ENCODE results near the gene MIB2. TPM values are rescaled to one million over a fixed set of nuclear protein-coding genes. Genes with fewer than 3 reads are reported as not detected.

MIB2 gene
- total RNA-seq, 1 donor from 2014 or later, result 144 TPM

DNA sequence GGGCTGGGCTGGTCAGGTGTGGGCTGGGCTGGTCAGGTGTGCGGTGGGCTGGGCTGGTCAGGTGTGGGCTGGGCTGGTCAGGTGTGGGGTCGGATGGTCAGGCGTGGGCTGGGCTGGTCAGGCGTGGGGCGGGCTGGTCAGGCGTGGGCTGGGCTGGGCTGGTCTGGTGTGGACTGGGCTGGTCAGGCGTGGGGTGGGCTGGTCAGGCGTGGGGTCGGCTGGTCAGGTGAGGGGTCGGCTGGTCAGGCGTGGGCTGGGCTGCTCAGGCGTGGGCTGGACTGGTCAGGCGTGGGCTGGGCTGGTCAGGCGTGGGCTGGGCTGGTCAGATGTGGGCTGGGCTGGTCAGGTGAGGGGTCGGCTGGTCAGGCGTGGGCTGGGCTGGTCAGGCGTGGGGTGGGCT lies 9.6 kb upstream of the MIB2 start:
- no peaks in the 10 kb centered on the region for H3K36me3 Mint-ChIP-seq (ENCODE audit: insufficient read depth)

DNA sequence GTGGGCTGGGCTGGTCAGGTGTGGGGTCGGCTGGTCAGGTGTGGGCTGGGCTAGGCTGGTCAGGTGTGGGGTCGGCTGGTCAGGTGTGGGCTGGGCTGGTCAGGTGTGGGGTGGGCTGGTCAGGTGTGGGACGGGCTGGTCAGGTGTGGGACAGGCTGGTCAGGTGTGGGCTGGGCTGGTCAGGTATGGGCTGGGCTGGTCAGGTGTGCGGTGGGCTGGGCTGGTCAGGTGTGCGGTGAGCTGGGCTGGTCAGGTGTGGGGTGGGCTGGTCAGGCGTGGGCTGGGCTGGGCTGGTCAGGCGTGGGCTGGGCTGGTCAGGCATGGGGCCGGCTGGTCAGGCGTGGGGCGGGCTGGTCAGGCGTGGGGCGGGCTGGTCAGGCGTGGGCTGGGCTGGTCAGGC lies 9.1 kb upstream of the MIB2 start:
- Mint-ChIP-seq H3K36me3 (ENCODE audit: insufficient read depth) (no peaks in the 10 kb centered on the region), H3K27me3 (peaks cover 27% of the 10 kb centered on the region), H3K4me3 (ENCODE audit: low read depth) (no peak overlapping the region), H3K9me3 (ENCODE audit: low read depth) (no peaks in the 10 kb centered on the region), H3K4me1 (ENCODE audit: low read depth) (no peaks in the 10 kb centered on the region), H3K27ac (no peak overlapping the region)
- DNase-seq (ENCODE audit: low spot score, unreplicated experiment), result no peak
- TF ChIP-seq, protein P1, sequence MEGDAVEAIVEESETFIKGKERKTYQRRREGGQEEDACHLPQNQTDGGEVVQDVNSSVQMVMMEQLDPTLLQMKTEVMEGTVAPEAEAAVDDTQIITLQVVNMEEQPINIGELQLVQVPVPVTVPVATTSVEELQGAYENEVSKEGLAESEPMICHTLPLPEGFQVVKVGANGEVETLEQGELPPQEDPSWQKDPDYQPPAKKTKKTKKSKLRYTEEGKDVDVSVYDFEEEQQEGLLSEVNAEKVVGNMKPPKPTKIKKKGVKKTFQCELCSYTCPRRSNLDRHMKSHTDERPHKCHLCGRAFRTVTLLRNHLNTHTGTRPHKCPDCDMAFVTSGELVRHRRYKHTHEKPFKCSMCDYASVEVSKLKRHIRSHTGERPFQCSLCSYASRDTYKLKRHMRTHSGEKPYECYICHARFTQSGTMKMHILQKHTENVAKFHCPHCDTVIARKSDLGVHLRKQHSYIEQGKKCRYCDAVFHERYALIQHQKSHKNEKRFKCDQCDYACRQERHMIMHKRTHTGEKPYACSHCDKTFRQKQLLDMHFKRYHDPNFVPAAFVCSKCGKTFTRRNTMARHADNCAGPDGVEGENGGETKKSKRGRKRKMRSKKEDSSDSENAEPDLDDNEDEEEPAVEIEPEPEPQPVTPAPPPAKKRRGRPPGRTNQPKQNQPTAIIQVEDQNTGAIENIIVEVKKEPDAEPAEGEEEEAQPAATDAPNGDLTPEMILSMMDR (IDR thresholded peaks at IDR 0.05; ENCODE audit: unreplicated experiment), result no peak

More for the DNA sequence above, 9.6 kb upstream of the MIB2 start:
- Mint-ChIP-seq H3K27me3 (peaks cover 28% of the 10 kb centered on the region), H3K4me1 (ENCODE audit: low read depth) (no peaks in the 10 kb centered on the region), H3K27ac (no peak overlapping the region), H3K9me3 (ENCODE audit: low read depth) (no peaks in the 10 kb centered on the region), H3K4me3 (ENCODE audit: low read depth) (no peak overlapping the region)
- no peak for DNase-seq (ENCODE audit: low spot score, unreplicated experiment)
- TF ChIP-seq, protein P1 (IDR thresholded peaks at IDR 0.05; ENCODE audit: unreplicated experiment), result no peak

DNA sequence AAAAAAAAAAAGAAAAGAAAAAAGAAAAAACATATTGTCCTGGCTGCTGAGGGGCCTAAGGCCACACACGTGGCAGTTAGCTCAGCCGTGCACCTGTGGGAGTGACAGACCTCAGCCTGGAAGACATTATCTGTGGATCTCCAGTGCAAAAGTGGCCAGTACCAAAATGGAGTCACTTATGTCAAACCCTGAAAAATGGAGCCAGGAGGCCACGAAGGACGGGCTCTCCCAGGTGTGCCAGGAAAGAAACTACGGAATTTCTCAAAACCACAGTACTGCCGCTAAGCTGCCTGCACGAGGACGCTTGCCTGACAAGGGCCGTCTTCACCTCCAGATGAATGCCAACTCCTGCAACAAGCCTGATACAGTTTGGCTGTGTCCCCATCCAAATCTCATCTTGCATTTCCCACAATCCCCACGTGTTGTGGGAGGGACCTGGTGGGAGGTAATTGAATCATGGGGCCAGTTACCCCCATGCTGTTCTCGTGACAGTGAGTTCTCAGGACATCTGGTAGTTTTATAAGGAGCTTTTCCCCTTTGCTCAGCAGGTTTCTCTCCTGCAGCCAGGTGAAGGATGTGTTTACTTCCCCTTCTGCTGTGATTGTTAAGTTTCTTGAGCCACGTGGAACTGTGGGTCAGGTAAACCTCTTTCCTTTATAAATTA lies 5.3 kb upstream of the MIB2 start:
- no peak overlapping the region for H3K27ac Mint-ChIP-seq
- H3K27me3 Mint-ChIP-seq, result peaks cover under 1% of the 10 kb centered on the region
- no peak overlapping the region for H3K4me3 Mint-ChIP-seq (ENCODE audit: low read depth)
- no peak for DNase-seq (ENCODE audit: low spot score, unreplicated experiment)
- peaks cover 17% of the 10 kb centered on the region for H3K4me1 Mint-ChIP-seq (ENCODE audit: low read depth)
- H3K36me3 Mint-ChIP-seq (ENCODE audit: insufficient read depth), result peaks cover 1% of the 10 kb centered on the region
- TF ChIP-seq, protein P1 (IDR thresholded peaks at IDR 0.05; ENCODE audit: unreplicated experiment), result no peak
- H3K9me3 Mint-ChIP-seq (ENCODE audit: low read depth), result no peaks in the 10 kb centered on the region

DNA sequence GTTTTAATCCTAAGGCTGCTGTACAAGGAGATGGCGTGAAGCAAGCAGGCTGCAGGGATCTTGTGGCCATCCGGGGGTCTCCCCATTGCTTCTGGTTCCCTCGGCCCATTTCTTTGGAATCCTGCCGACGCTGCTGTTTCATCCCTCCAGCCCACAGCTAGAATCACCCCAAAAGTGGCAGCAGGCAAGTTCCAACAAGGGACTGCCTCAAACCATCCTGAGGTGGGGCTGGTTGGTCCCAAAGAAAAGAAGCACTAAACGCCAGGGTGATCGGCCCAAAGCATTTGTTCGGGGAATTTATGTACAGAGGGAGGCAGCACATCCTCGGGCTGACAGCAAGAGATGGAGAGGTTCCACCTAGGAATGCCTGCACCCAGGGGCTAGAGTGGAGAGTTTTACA lies 4.5 kb upstream of the MIB2 start:
- TF ChIP-seq, protein P1 (IDR thresholded peaks at IDR 0.05; ENCODE audit: unreplicated experiment), result no peak
- Mint-ChIP-seq H3K4me1 (ENCODE audit: low read depth) (peaks cover 19% of the 10 kb centered on the region), H3K4me3 (ENCODE audit: low read depth) (no peak overlapping the region), H3K36me3 (ENCODE audit: insufficient read depth) (peaks cover 1% of the 10 kb centered on the region), H3K27ac (no peak overlapping the region), H3K9me3 (ENCODE audit: low read depth) (no peaks in the 10 kb centered on the region), H3K27me3 (no peaks in the 10 kb centered on the region)
- no peak for DNase-seq (ENCODE audit: low spot score, unreplicated experiment)

GRCh38 chr1:1612104-1612400 lies 3.2 kb upstream of the MIB2 start:
- H3K27ac Mint-ChIP-seq, result peak overlapping the region; percentile 13
- no peak for DNase-seq (ENCODE audit: low spot score, unreplicated experiment)
- TF ChIP-seq, protein P1 (IDR thresholded peaks at IDR 0.05; ENCODE audit: unreplicated experiment), result no peak
- peaks cover 1% of the 10 kb centered on the region for H3K36me3 Mint-ChIP-seq (ENCODE audit: insufficient read depth)
- H3K4me3 Mint-ChIP-seq (ENCODE audit: low read depth), result no peak overlapping the region
- H3K9me3 Mint-ChIP-seq (ENCODE audit: low read depth), result no peaks in the 10 kb centered on the region
- no peaks in the 10 kb centered on the region for H3K27me3 Mint-ChIP-seq
- peaks cover 20% of the 10 kb centered on the region for H3K4me1 Mint-ChIP-seq (ENCODE audit: low read depth)
